NCI-H510A treated with DMSO at 0.1 percent for 48 hours (cell line): Measurements from ENCODE around the gene DTNA.
"Not testable (repeated sequence)": the region's sequence is repeated elsewhere in the genome, so short reads cannot be mapped to it uniquely, and the experiment has no call there.

ENCODE experiments used
- DNase-seq: peaks from one replicate; lab custom pipeline; 2025; lab: John Stamatoyannopoulos, UW

DTNA gene

DNA sequence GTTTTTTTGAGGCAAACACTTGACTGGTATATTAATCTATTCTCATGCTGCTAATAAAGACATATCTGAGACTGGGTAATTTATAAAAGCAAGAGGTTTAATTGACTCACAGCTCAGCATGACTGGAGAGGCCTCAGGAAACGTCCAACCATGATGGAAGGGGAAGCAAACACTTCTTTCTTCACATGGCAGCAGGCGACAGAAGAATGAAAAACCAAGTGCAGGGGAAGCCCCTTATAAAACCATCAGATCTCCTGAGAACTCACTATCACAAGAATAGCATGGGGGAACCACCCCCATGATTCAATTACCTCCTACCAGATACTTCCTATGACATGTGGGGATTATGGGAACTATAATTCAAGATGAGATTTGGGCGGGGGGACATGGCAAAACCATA is 194.9 kb downstream of the DTNA start:
- DNase-seq: no peak

DNA sequence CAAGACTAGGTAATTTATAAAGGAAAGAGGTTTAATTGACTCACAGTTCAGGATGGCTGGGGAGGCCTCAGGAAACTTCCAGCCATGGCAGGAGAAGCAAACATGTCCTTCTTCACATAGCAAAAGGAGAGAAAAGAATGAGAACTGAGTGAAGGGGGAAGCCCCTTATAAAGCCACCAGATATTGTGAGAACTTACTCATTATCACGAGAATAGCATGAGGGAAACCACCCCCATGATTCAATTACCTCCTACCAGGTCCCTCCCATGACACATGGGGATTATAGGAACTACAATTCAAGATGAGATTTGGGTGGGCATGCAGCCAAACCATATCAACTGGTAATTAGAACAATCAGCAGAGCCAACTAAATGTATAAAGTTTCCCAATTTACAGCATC is 196.9 kb downstream of the DTNA start:
- DNase-seq: not testable (repeated sequence)

DNA sequence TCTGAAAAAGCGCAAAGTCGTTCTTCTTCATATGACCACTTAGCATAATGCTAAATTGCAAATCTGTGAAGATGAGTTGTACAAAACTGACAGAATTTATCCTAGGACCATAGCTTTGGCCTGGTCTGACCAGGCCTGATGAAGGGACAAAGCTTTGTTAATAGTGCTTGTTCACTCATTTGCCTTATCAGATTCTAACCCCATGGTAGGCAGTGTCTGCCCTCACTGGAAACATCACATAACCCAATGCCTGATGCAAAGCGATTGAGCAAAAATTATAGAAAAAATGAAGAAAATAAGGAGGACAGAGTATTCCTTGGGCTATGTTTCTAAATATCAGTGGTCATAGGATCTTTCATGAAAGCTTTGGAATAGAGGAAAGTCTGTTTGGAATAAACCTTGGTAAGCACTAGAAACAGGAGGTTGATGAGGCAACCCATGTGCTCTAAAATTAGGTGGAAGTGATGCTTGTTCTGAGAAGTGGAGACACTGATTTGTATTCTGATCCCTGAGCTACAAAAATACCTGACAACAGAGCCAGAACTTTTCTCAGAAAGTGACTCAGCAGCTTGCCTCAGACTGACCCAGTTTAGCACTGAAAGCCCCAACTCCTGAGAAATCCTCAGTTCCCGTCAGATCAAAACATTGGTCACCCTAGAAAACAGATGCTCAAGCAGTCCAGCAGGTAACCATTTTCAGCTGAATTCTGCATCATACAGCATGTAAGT is 199.7 kb downstream of the DTNA start:
- DNase-seq: no peak

DNA sequence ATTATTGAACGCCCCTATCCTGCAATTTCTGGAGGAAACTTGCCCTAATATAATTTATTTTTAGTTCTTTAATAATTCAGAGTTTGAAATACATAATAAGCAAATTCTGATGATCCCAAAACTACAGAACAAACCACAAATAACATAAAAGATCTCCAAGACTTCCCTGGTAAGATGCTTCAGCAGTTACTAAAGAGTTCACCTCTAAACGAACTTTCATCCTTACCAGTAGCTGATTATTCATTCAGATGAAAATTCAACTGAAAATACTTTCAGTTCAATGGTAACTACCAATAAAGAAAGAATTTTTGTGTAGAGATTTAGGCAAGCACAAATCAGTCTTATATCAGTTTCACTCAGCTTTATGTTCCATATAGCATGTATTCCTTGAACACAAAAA is 201.0 kb downstream of the DTNA start:
- no peak for DNase-seq

DNA sequence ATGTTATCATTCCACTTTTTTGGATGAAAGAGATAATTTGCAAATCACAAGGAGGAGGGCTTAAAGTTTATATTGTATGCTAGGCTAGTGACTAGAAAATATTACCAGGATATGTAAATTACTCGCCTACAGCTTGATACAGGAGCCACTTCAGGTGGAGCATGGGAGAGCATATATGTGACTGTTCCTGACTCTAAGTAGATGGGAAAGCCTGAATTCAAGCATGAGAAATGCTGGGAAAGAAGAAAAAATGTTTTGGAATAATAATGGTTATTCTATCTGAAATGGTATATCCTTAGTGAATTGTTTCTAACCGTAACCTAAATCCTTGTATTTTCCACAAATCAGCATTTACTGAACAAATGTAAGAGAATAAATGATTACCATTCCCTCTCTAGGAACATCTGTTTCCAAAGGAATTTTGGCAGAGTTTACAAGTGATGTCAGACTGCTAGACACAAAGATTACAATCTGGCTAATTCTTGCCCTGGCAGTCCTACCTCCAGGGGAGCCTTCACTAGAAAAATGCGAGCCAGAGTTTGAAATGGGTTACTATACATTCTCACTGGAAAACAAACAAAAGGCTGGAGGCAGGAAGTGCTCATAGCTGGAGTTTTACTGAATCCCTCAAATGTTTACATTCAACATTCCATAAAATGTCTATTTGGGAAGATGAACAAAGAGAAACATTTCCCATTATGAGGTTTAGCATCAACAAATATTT is 201.7 kb downstream of the DTNA start:
- no peak for DNase-seq

DNA sequence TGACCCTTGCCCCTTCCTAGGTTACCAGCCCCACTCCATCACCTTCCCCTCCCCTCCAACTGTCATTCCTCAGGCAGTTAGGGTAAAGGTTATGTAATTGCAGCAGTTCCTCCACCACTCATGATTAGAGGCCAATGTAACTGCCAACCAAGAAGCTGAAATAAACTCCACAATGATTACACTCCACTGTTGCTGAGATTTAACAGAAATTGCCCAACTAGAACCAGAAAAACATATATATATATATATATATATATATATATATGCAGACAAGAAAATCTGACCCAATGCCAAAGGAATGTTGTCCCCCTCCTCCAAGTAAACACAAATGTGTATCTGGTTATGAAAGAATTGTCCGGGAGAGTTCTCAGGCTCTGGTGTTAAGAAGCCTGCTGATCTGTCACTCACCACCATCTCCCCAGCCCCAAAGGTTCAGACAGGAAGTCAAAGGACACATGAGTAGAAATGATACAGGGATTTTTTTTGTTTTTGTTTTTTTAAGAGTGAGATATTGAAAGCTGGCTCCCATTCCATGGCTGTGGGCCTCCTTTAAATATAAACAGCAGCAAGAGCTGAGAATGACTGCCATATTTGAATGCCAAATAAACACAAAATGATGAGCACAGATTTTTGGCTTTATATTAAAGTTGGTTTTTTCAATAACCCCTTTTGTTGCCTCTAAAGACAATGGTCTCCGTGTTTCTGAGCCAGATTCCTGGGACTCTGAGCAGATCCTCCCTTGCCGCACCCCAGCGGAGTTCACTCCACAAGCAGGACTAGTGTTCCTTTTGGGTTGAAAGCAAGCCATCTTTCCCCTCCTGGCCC is 204.0 kb downstream of the DTNA start:
- DNase-seq: no peak

DNA sequence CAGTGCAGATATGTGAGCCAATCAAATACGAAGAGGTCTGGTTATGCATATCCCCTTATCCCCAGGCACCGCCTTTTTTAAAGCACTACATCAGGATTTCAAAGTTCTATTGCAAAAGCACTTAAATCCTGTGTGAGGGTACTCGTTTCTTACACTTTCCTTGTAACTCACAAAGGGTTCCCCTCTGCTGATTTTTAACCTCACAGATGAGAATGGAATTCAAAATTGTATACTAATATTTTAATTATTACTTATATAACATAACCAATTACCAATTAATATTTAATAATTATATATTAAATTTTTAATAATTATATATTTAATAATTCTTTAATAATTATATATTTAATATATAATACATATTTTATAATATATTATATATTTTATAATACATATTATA is 204.9 kb downstream of the DTNA start:
- no peak for DNase-seq

DNA sequence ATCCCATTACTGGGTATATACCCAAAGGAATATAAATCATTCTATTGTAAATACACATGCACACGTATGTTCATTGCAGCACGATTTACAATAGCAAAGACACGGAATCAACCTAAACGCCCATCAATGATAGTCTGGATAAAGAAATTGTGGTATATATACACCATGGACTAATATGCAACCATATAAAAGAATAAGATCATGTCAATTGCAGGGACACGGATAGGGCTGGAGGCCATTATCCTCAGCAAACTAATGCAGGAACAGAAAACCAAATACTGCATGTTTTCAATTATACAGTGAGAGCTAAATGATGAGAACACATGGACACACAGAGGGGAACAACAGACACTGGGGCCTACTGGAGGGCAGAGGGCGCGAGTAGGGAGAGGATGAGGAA is 206.4 kb downstream of the DTNA start:
- not testable (repeated sequence) for DNase-seq

DNA sequence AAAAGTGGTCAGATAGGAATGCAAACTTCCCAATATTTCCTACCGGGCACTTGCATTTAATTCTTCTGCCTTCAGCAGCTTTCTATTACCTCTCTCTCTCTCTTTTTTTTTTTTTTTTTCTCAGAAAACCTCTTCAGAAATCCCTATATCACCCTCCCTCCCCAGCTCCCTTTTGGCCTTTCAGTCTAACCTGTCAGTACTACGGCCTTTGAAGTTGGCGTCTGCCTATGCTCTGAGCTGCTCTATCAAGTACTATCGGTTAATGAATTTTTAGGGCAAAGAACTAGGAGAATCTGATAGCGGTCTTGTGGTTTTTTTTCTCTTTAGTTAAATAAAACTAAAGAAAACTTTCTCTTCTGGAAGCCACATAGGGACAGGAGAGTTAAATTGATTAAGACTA is 208.8 kb downstream of the DTNA start:
- no peak for DNase-seq

DNA sequence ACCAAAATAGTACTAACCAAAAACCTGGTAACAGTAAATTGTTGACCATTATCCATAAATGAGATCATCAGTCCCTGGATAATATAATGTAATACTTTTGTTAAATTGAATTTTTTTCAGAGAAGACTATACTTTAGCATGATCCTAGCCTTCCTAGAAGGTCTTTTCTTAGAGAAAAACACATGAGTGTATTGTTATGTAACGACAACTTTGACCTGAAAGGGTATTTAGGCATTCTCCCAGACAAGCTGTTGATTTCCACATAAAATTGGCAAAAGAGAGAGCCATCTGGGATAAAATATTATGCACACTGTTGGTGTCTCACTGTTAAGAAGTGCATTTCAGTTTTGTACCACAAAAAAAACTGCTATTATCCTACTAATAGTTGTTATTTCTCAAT is 211.1 kb downstream of the DTNA start:
- DNase-seq: no peak

DNA sequence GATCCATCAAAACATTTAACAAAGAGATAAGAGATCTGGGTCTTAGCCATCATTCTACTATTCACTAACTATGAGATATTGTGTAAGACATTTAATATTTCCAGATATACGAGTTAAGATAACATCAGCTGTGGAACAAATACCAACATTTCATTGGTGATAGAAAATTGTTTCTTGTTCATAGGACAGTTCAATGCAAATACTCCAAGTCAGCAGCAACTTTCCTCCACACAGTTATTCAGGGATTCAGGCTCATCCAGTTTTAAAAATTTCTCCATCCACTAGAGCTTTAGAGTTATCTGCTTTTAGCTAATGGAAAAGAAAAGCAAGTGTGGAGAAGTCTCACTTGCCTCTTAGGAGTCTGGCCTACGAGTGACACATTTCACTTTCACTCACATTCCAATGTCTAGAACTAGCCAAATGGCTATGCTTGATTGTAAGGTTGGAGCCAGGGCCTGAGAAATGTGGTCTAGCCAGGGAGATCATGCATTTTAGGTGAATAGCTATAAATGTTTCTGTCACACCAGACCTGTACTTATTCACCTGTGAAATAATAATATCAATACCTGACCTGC is 211.8 kb downstream of the DTNA start:
- DNase-seq: no peak

DNA sequence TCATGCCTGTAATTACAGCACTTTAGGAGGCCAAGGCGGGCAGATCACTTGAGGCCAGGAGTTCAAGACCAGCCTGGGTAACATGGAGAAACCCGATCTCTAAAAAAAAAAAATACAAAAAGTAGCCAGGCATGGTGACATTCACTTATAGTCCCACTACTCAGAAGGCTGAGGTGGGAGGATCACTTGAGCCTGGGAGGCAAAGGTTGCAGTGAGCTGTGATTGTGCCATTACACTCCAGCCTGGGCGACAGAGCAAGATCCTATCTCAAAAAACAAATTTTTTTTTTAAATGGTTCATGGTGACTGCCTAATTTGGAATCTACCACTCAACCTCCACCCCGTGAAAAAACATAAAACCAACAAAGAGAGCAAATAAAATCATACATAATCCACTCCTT is 212.5 kb downstream of the DTNA start:
- not testable (repeated sequence) for DNase-seq

DNA sequence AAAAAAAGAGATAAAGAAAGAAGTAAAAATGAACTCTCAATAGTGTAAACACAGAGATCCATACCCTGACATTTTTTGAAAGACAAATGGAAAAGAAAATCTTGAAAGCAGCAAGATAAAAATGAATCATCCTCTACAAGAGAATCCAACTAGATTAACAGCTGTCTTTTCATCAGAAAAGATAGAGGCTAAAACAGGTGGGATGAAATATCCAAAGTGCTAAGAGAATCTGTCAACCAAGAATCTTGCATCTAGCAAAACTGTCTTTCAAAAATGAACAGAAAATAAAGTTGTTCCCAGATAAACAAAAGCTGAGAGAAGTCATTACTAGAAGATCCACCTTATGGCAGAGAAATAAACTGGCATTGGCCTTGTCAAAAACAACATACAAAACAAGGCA is 213.8 kb downstream of the DTNA start:
- DNase-seq: no peak

DNA sequence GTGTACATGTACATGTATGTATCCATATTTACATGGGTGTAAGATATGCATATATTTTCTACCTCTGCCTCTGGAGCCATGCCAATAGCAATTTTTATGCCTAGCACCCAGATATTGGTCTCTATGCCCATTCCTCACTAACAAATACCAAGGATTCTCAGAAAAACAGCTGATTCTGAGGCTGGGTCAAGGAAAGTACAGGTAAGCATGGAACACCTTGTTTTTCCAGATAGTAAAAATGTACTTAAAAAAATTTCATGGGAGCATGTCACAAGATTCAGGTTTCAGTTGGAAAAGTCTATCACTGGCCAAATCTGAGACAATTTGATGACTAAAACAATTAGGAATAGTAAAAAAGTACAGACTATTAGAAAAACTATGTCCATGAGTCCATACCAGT is 216.6 kb downstream of the DTNA start:
- no peak for DNase-seq

DNA sequence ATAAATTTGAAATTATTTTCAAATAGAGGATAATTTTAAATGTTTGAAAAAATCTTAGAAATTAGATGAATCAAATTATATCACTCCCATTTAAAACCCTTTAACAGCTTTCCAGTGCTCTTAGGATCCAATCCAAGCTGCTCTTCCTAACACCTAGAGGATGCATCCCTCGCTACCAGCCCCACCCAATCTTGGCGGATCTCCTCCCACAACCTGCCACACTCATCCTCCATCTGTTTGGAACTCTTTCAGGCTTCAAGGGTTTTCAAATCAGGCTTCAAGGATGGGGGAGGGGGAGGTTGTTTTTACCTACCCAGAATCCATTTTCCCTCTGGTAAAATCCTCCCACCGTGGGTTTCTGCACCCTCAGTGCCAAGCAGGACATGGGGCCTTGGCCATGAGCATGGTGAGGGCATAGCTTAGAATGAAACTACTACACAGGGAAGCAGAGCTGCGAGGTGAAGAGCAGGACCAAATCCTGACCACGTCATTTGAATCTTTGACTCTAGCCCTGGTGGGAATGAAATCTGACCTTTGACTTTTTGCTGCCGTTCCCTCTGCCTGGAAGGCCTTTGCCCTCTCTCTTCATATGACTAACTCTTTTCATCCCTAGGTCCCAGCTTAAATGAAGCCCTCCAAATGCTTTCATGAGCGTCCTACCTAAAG is 218.1 kb downstream of the DTNA start:
- no peak for DNase-seq

DNA sequence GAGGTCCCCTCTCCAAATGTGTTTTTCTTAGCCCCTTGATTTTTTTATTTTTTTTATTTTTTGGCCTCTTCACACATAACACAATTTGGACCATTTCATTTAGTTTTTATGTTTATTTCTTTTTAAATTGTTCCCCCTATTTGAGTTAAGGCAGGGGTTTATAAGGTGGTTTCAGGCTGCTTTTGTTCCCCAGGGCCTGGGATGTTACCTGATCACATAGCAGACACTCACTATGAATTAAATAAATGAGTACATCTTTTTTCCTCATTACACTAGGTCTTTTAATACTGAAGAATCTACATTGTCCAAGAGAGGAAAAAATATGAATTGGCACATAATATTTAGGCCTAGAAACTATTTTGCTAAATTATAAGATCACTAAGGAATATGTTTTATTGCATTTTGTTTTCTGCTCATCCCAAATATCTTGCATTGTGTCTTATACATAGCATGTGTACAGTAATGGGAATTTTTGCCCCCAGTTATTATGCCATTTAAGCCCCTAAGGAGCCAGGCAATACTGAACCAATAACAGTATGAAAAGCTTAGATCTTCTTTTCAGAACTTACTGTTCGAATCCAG is 218.7 kb downstream of the DTNA start:
- no peak for DNase-seq

DNA sequence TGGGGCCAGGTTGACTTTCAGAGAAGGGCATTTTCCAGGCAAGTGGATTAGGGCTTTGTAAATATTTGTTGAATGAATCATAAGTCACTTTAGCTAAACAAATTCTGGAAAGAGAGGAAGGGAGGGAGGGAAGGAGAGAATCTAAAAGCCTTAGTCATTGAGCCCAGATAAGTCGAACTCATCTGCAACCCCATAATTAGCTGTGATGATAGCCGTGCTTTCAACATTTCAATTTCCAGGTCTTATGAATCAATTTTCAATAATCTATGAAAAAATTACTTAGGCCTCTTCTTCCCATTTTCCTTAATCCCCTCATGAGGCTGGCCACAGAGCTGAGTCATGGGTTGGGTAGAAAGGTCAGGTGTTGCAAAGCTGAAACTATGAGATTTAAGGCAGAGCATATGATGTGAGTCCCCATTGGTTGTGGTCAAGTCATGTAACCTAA is 219.3 kb downstream of the DTNA start:
- DNase-seq: peak; percentile 83

DNA sequence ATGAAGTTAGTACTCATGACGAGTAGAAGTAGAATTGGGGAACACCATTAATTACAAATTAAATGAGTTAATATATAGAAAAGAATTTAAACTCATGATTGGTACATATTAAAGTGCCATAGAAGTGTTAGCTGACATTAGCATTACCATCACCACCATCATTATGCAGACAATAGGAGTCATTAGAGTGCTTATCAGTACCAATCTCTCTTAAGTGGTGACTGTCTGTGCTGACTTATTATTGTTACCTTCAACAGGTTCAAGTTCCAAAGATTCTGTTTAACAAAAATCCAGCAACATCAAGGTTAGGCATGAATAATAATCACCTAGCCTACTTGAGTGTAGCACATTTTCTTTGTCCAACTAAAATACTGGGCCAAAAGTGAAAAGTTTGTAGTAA is 222.3 kb downstream of the DTNA start:
- no peak for DNase-seq

DNA sequence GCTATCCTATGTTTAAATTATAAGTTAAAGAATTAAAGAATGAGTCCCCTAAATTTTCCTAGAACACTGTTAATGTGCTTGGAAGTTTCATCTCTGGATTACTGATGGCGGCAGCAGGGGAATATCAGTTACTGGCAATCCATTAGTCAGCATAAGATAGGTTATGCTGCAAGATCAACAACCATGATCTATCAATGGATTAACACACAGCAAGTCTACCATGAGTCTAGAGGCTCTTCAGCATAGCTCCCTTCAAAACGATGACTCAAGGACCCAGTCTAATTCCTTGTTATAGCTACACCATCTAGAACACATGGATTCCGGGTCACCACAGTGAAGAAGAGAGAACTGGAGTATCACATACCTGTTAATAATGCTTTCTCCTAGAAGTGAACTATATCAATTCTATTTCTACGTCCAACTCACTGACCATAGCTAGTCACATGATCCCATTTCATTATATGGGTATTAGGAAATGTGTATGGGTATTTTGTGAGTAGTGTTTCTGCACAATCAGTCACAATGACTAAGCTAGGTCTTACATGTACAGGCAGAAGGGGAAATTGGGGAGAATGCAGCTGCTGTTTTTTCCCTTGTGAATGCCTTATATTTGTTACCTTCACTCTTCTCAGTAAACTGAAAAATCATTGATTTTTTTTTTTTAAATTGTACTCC is 222.8 kb downstream of the DTNA start:
- DNase-seq: no peak

DNA sequence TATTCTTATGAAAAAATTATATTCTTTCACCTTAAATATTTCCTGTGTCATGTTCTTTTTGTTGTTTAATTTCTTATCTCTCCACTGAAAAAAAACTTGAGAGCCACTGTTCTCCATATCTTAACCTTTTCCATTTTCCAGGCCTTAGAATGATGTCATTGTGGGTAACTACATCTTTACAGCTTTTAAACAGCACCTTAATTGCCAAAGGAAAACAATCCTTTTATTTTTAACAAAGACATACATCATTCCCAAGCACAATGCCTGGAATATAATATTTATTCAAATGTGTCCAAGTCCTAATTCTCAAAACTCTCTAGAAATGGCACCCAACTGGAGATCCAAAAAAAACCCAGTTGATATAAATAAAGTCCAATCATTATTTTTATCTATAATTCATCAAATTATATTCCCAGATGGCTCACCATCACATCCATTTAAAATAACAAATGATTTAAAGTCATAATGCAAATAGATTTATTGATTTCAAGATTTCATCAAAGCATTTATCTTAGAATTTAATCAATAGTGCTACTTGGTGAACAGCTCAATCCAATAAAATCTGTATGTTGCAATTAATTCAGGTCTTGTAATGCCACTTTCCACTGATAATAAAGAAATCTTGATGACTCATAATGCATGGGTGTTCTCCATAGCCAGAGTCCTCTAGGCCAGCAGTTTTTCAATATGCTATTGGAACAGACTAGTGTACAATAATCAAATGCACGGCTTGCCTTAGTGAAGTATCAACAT is 224.0 kb downstream of the DTNA start:
- no peak for DNase-seq
